Immature natural killer cell (primary cell): ENCODE measurements around the gene ABR. TPM values are rescaled to one million over a fixed set of nuclear protein-coding genes. Genes with fewer than 3 reads are reported as not detected.
A peak's percentile ranks its signal among the peaks of the same experiment; 100 is the strongest.

Experiments used
- DNase-seq, 3 donors: peaks; one replicate each; pipeline ENCODE4 v3.0.0; 2022; ENCODE audit warnings: mixed read lengths in 1 of 3
- H3K27ac Mint-ChIP-seq, 6 donors: one replicate each; pipeline ENCODE4 v1.8.0; 2020; ENCODE audit warnings: mixed read lengths in 6 of 6, mild to moderate bottlenecking in 5 of 6, inconsistent platforms in 4 of 6, moderate library complexity in 3 of 6
- H3K27me3 Mint-ChIP-seq, 3 donors: one replicate each; pipeline ENCODE4 v1.8.0; 2020 to 2021; ENCODE audit warnings: low read depth in 3 of 3, mild to moderate bottlenecking in 3 of 3, mixed read lengths in 3 of 3, moderate library complexity in 3 of 3, inconsistent platforms in 1 of 3
- H3K36me3 Mint-ChIP-seq, 3 donors: one replicate each; pipeline ENCODE4 v1.8.0; 2020; ENCODE audit warnings: mixed read lengths in 3 of 3, inconsistent platforms in 2 of 3, mild to moderate bottlenecking in 2 of 3
- H3K4me1 Mint-ChIP-seq, 2 donors: one replicate each; pipeline ENCODE4 v1.8.0; 2020; ENCODE audit warnings: inconsistent platforms in 2 of 2, mild to moderate bottlenecking in 2 of 2, mixed read lengths in 2 of 2, moderate library complexity in 1 of 2
- H3K4me3 Mint-ChIP-seq, 5 donors: one replicate each; pipeline ENCODE4 v1.8.0; 2020; ENCODE audit warnings: mild to moderate bottlenecking in 5 of 5, mixed read lengths in 5 of 5, inconsistent platforms in 3 of 5, moderate library complexity in 3 of 5
- H3K9me3 Mint-ChIP-seq, 6 donors: one replicate each; pipeline ENCODE4 v1.8.0; 2020; ENCODE audit warnings: mild to moderate bottlenecking in 6 of 6, mixed read lengths in 6 of 6, inconsistent platforms in 4 of 6, moderate library complexity in 3 of 6
- polyA plus RNA-seq, 3 donors: library from polyadenylated mRNA; unstranded; fragments of 300-500 nt; fragmentation: Illumina TruSeq; gene quantifications; one replicate each; pipeline ENCODE4 v1.2.3, GENCODE V29; 2021

The ABR gene
- polyA plus RNA-seq, 3 donors from 2014 or later = 11.2 to 36.2 (median 14.8) TPM

DNA sequence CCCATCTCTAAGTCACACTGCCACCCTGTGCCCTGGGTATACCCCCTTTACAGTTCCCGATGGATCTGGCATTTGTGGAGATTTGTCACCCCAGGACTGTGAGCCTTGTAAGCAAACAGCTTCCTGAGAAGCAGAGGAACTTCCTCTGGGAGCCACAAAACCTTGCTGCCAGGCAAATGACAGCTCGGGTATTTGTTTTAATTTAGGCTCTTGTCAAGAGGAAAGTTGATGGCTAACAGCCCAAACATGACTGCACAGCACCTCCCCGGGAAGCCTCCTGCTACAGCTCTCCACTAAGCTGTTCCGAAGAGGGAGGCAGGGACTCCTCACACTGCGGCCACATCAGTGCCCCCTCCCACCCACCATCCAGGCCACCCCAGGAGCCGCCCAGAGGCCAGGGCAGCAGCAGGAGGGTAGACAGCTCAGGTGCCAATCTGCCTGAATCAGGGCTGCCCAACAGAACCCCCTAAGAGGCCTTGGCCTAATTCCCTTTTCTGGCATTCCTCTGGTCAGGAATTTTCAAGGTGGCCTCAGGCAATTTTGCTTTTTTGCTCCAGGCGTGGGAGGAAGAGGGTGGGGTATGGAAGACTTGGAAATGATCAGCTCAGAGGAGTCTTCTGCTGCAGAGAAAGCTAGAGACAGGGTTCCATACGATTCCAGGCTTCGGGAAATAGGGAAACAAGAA lies 2.6 kb downstream of the ABR start:
- DNase-seq = no peak
- Mint-ChIP-seq H3K4me1 (peaks cover 23 to 33% of the 10 kb centered on the region in 2 donors), H3K4me3 (peak overlapping the region; percentile 40 to 83 (median 75)), H3K27ac (no peak overlapping the region), H3K36me3 (no peaks in the 10 kb centered on the region), H3K9me3 (no peaks in the 10 kb centered on the region), H3K27me3 (peaks cover 0 to 6% (median 2%) of the 10 kb centered on the region in 3 donors)

DNA sequence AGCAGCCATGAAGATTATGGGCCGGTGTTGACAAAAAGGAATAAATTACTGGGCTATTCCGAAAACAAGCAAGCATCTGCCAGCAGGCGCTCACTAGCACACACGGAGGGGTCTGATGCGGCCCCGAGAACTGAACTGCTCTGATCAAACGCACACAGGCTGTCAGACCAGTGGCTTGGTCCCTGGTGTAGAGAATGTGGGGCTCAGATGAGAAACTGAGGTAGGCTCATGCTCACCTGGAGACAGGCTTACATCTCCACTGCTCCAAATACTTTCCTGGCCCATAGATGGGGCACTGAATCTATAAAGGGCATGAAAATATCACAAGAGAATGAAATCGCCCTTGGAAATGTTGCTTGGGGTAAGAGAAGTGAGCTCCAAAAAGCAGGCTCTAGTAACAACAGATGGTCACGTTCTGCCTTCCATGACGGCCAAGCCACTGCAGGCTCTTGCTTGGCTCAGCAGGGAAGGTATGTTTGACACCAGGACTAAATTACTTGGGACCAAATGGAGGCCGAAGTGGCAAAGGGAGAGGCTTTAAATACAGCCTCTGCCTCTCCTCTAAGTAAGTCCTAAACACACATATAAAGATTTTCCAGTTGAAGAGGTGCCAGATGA lies 5.4 kb downstream of the ABR start:
- Mint-ChIP-seq H3K9me3 (no peaks in the 10 kb centered on the region), H3K36me3 (no peaks in the 10 kb centered on the region), H3K27me3 (peaks cover 0 to 8% (median 2%) of the 10 kb centered on the region in 3 donors), H3K4me3 (no peak overlapping the region), H3K4me1 (peaks cover 24 to 39% of the 10 kb centered on the region in 2 donors), H3K27ac (peak overlapping the region in 1 of 6 donors; percentile 5)
- DNase-seq = no peak

DNA sequence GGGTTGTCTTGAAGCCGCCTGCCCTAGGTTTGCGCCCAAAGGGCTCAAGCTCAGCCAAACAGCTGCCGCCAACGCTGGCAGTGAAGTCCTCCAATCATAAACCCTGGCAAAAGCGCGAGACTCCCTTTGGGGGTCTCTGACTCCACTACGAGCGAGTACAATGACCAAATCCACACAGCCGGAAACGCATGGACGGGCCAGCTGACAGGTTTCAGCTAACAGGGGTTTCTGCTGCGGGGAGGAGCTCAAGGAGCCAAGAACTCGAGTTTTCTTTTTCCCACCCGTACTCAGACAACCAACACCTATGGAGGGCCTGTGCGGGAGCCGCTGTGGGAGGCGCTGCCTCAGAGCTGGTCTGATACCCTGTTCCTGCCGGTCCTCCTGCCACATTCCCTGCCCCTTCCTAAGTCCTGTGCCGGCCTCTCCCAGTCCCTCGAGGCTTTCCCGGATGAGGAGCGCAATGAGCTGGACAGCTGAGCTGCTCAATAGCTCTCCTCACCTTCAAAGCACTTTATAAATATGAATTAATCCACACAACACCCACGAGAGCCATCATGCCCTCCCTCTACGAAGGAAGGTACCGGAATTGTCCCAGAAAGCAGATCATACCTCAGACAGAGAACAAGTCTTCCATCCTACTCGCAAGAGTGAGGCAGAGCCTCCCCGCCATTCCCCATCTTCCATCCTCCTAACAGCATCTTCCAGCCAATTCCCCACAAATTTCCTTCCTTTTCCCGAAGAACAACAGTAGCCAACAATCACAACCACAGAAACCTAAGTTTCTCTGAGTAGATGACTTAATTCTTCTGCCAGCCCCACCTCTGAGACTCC lies 6.1 kb downstream of the ABR start:
- no peak overlapping the region for H3K4me3 Mint-ChIP-seq
- peak overlapping the region in 2 of 6 donors; percentile 8 to 43 for H3K27ac Mint-ChIP-seq
- no peaks in the 10 kb centered on the region for H3K36me3 Mint-ChIP-seq
- H3K9me3 Mint-ChIP-seq = no peaks in the 10 kb centered on the region
- H3K27me3 Mint-ChIP-seq = peaks cover 0 to 8% (median 2%) of the 10 kb centered on the region in 3 donors
- no peak for DNase-seq
- H3K4me1 Mint-ChIP-seq = peaks cover 24 to 39% of the 10 kb centered on the region in 2 donors

DNA sequence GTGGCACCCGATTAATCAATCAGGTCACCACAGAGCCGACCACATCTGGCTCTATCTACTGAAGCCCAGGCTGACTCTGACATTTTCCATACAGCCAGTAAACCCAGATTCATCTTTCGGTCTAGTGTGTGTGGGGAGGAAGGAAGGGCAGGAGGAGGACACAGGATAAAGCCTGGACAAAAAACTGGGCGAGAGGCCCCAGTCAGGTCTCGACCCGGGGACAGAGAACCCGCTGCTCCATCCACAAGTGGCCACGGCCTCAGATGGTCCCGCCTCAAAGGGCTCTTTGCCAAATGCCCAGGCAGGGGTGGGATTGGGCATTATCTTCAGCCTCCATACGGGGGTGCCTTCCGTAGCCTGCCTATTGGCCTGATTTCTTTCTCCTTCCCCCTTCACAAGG lies 7.8 kb downstream of the ABR start:
- no peak overlapping the region for H3K4me3 Mint-ChIP-seq
- no peak for DNase-seq
- peaks cover 0 to 3% (median 2%) of the 10 kb centered on the region in 3 donors for H3K27me3 Mint-ChIP-seq
- H3K9me3 Mint-ChIP-seq = no peaks in the 10 kb centered on the region
- H3K36me3 Mint-ChIP-seq = no peaks in the 10 kb centered on the region
- H3K27ac Mint-ChIP-seq = no peak overlapping the region
- peaks cover 21 to 33% of the 10 kb centered on the region in 2 donors for H3K4me1 Mint-ChIP-seq

DNA sequence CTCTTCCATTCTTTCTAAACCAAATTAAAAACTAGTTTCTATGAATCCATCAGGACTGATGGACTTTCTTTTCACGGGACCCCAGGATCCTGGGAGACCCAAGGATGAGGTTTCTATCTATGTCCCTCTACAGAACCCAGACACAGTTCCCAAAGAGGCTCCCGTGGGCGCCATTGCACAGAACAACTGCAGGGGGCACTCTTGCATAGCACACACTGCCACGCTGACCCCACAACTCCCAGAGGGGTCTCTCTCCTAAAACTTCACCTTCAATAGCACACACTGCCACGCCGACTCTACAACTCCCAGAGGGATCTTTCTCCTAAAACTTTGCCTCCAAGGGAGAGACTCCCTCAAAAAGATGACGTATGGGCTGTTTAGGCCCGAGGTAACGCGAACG lies 9.0 kb downstream of the ABR start:
- Mint-ChIP-seq H3K27ac (no peak overlapping the region), H3K4me1 (peaks cover 16 to 26% of the 10 kb centered on the region in 2 donors), H3K4me3 (no peak overlapping the region), H3K9me3 (no peaks in the 10 kb centered on the region), H3K27me3 (peaks cover 0 to 3% (median 2%) of the 10 kb centered on the region in 3 donors), H3K36me3 (no peaks in the 10 kb centered on the region)
- no peak for DNase-seq

DNA sequence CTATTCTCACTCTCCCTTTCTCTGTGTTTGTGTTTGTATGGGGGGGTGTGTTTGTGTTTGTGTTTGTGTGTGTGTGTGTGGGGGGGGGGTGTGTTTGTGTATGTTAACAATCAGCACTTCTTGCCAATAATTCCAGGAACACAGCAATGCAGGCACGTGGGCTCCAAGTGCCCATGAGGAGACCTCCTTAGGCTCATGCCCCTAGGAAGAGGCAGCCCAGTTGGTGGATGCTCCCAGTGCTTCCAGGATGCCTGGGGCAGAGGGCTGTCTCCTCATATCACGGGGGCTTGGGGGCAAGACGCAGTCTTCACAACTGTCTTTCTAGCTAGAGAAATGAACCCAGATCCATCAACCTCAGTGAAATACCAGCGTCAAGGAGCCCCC lies 9.9 kb downstream of the ABR start:
- peaks cover 15 to 19% of the 10 kb centered on the region in 2 donors for H3K4me1 Mint-ChIP-seq

DNA sequence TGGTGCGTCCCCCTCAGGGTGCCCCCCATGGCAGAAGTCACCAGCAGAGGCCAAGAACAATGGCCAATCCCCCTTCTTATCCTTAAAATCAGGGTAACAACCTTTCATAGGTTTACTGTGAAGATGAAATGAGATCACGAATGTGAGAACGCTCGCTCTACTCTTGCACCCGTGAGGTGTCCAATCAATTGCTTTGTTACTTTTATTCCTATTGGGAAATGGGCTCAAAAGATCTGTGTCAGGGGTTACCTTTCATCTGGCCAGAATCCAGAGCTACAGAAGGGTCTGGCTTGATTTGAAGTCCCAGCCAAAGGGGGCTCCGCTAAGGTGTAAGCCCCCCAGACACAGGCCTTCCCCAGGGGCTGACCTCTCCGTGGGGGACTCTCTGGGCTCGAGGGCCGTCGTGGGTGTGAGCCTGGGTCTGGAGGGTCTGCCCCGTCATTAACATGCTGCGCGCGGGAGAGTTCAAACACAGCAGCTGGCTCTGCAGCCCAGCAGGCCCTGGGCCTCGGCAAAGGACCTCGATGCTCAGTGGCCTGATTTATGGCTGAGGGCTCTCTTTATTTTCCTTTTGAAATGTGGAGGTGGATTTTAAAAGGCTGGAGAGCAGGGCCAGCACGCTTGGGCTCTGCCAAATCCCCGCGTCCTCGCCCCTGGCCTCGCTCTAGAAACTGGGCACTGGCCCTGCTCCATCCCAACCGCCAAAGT lies 10.4 kb downstream of the ABR start:
- peak overlapping the region in 1 of 6 donors; percentile 19 for H3K27ac Mint-ChIP-seq
- no peak overlapping the region for H3K4me3 Mint-ChIP-seq

More for the DNA sequence above, 9.9 kb downstream of the ABR start:
- Mint-ChIP-seq H3K27ac (peak overlapping the region in 1 of 6 donors; percentile 19), H3K4me3 (no peak overlapping the region), H3K27me3 (peaks cover 0 to 3% (median 0%) of the 10 kb centered on the region in 3 donors), H3K9me3 (no peaks in the 10 kb centered on the region), H3K36me3 (no peaks in the 10 kb centered on the region)
- no peak for DNase-seq

DNA sequence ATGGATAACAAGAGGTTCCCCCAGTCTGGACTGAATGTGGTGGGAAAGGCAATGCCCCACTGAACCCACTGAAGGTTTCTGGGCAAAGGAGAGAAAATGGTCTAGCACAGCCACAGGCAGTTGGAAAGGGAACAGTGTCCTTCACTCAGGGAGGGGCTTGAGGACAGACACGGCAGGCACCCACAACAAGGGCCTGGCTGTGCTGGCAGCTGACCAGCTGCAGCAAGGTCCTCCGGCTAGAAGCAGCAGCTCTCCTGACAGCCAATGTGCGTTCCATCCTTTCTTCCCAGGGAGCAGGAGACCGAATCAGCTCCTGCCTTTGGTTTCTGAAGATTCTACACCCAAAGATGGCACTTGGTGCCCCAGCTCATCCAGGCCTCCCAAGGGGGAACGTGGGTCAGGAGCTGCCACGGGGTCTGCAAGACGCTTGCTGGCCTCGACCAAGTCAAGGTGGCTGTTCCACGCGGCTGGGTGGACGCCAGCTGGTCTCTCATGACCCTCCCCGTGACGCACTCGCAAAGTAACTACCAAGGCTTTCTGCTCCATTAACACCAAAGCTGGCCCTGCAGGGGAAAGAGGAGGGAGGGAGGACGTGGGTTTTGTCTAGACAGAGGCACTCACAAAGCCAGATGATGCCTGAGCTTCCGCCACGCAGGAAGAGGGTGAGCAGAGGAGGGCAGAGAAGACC lies 11.1 kb downstream of the ABR start:
- Mint-ChIP-seq H3K36me3 (no peaks in the 10 kb centered on the region), H3K4me3 (no peak overlapping the region), H3K27me3 (peaks cover 0 to 3% (median 0%) of the 10 kb centered on the region in 3 donors), H3K27ac (peak overlapping the region in 1 of 6 donors; percentile 62), H3K9me3 (no peaks in the 10 kb centered on the region), H3K4me1 (peaks cover 9 to 14% of the 10 kb centered on the region in 2 donors)
- DNase-seq = no peak

More for the DNA sequence above, 10.4 kb downstream of the ABR start:
- peaks cover 0 to 3% (median 0%) of the 10 kb centered on the region in 3 donors for H3K27me3 Mint-ChIP-seq
- H3K9me3 Mint-ChIP-seq = no peaks in the 10 kb centered on the region
- DNase-seq = no peak
- H3K4me1 Mint-ChIP-seq = peaks cover 16 to 17% of the 10 kb centered on the region in 2 donors
- H3K36me3 Mint-ChIP-seq = no peaks in the 10 kb centered on the region

DNA sequence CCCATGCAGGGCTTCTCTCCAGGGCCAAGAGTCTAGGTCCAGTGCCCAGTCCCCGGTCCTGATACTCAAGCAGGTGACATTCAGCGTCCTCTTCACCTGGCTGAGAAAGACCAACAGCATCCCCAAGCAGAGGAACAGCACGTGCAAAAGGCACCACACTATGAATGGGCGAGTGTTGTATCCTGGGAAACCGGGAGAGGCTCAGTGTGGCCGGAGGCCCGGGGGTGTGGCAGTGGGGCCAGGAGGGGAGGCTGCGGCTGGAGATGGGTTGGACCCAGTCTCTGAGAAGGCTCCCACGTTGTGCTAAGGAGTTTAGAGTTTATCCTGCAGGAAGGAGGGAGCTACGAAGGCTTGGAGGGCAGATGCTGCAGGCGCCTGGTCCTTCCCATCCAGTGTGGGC lies 13.5 kb downstream of the ABR start:
- Mint-ChIP-seq H3K36me3 (no peaks in the 10 kb centered on the region), H3K27ac (no peak overlapping the region), H3K27me3 (peaks cover 0 to 2% (median 0%) of the 10 kb centered on the region in 3 donors), H3K9me3 (no peaks in the 10 kb centered on the region), H3K4me1 (peaks cover 6 to 14% of the 10 kb centered on the region in 2 donors), H3K4me3 (no peak overlapping the region)
- DNase-seq = no peak

DNA sequence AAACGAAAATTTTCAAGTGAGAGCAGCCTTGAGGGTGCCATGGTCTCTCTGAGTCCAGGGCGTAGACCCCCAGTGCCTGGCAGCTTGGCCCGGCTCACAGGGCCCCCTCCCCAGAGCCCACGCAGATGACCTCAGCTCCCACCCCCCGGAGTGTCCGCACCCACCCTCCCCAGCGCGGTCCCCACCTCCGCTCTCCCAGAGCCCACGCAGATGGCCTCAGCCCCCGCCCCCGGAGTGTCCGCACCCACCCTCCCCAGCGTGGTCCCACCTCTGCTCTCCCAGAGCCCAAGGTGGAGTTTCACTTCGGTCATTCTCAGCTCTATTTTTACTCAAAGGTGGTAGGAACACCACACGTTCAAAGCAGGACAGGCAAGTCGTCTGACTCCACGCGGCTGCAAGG lies 13.9 kb downstream of the ABR start:
- Mint-ChIP-seq H3K27me3 (peaks cover 0 to 2% (median 0%) of the 10 kb centered on the region in 3 donors), H3K4me1 (peaks cover 2 to 11% of the 10 kb centered on the region in 2 donors), H3K36me3 (no peaks in the 10 kb centered on the region), H3K27ac (no peak overlapping the region), H3K4me3 (no peak overlapping the region), H3K9me3 (no peaks in the 10 kb centered on the region)
- no peak for DNase-seq

DNA sequence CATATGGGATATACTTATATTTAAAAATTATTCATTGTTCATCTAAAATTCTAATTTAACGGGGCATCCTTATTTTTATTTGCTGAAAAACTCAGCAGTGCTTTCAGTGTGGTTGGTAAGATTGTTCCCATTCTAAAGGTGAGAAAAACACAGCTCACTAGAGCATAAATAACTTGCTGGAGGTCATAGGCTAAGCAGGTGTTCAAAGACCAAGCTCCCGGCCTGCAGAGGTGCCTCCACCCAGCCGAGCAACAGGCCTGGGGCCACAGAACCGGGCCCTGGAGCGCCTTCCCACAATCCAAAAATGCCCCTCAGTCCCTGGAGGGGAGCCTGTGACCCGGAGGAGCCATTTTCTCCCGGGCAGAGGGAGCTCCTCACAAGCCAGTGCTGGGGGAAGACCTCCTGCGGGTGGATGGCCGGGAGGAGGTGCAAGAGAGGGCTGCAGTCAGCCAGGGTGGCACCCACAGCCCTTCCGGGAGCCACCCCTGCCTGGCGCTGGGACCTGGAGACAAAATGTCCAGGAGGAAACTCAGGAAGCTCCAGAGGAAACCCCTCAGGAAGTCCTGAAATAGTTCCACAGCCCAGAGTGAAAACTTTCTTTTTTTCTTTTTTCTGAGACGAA lies 14.7 kb downstream of the ABR start:
- H3K4me3 Mint-ChIP-seq = no peak overlapping the region
- DNase-seq = no peak
- peaks cover 0 to 2% (median 0%) of the 10 kb centered on the region in 3 donors for H3K27me3 Mint-ChIP-seq
- H3K36me3 Mint-ChIP-seq = peaks cover 0 to 4% (median 0%) of the 10 kb centered on the region in 3 donors
- no peak overlapping the region for H3K27ac Mint-ChIP-seq
- peaks cover 0 to 14% of the 10 kb centered on the region in 2 donors for H3K4me1 Mint-ChIP-seq
- H3K9me3 Mint-ChIP-seq = no peaks in the 10 kb centered on the region

DNA sequence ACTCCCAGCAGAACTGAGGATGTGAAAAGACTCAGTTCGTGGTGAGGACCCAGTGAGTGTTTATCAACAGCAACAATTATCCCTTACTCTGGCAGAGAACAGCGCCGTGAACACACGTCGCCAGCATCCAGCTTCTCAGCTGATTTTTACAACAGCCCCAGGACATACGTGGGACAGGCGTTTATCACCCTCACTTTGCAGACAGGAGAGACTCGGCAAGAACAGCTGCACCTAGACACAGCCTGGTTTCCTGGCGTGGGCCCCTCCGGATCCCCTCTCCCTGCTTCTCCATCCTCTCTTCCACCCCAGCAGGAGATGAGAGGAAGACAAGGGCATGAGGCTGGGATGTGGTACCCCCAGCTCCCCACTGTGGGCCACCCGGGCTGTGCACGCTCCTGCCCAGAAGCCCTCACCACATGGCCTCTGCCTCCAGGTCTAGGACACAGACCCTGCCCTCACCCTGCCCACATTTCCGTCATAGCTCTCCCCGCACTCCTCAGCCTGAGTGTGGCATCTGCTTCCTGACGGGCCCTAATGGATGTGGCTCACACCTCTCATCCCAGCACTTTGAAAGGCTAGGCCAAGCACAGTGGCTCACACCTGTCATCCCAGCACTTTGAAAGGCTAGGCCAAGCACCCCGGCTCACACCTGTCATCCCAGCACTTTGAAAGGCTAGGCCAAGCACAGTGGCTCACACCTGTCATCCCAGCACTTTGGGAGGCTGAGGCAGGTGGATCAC lies 17.5 kb downstream of the ABR start:
- no peaks in the 10 kb centered on the region for H3K9me3 Mint-ChIP-seq
- no peak overlapping the region for H3K4me3 Mint-ChIP-seq
- no peak overlapping the region for H3K27ac Mint-ChIP-seq
- H3K4me1 Mint-ChIP-seq = peaks cover 0 to 12% of the 10 kb centered on the region in 2 donors
- peaks cover 0 to 2% (median 0%) of the 10 kb centered on the region in 3 donors for H3K27me3 Mint-ChIP-seq
- H3K36me3 Mint-ChIP-seq = peaks cover 3 to 7% (median 3%) of the 10 kb centered on the region in 3 donors
- no peak for DNase-seq
